Measurements from ENCODE around the gene OR2T8. TPM values are rescaled to one million over a fixed set of nuclear protein-coding genes. Genes with fewer than 3 reads are reported as not detected.

Gene OR2T8
- total and polyA plus RNA-seq, 2 of the 4 experiments (the other 2 are of a cell fraction) = not detected

DNA sequence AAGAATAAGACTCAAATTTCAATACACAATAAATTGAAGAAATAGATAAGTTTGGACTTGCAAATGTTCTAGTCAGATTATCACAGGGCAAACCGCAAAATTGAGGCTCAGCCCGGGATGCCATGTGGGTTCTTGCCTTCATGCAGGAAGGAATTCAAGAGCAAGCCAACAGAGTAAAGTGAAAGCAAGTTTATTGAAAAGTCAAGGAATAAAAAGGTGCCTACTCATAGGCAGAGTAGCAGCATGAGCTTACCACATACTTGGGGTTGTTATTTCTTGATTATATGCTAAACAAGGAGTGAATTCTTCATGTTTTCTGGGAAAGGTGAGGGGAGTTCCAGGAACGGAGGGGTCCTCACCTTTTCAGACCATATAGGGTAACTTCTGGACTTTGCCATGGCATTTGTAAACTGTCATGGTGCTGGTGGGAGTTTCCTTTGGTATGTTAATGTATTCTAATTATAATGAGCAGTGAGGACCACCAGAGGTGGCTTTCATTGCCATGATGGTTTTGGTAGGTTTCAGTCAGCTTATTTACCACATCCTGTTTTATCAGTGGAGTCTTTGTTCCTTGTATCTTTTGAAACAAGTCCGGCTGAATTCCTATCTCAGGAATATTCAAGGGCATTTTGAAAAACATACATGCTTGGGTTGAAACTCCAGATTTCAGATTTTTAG lies 43.0 kb downstream of the OR2T8 start:
- in situ Hi-C loops (cut with MboI; ENCODE audit: low sequenced_read_pairs) = no loop called here
- Histone ChIP-seq H3K4ac (ENCODE audit: low read depth, low read length) (no peak overlapping the region), H3K9me3 (ENCODE audit: control insufficient read depth, insufficient read depth, low read length) (peaks cover 10% of the 10 kb centered on the region; the same call in 1 of the 2 replicates), H3K27me3 (ENCODE audit: control insufficient read depth, insufficient read depth, low read length) (no peaks in the 10 kb centered on the region), H4K91ac (ENCODE audit: insufficient read depth, low read depth, low read length) (no peak overlapping the region), H3K9me1 (ENCODE audit: insufficient read depth, low read length) (no peaks in the 10 kb centered on the region), H2BK120ac (ENCODE audit: low read depth, low read length) (no peak overlapping the region), H4K5ac (ENCODE audit: low read depth, low read length) (no peak overlapping the region), H3K36me3 (ENCODE audit: control insufficient read depth, insufficient read depth, low read length) (no peaks in the 10 kb centered on the region), H3K27ac (ENCODE audit: insufficient read depth, low read length) (no peak overlapping the region), H3K4me2 (ENCODE audit: low read depth, low read length) (no peak overlapping the region), H2BK20ac (ENCODE audit: low read depth, low read length) (no peak overlapping the region), H2BK15ac (ENCODE audit: low read depth, low read length) (no peak overlapping the region), H3K23ac (ENCODE audit: low read depth, low read length) (no peak overlapping the region), H2BK5ac (ENCODE audit: low read depth, low read length, poor library complexity, severe bottlenecking) (no peak overlapping the region), H3K4me1 (ENCODE audit: control insufficient read depth, insufficient read depth, low read length) (no peaks in the 10 kb centered on the region), H3K56ac (ENCODE audit: extremely low read depth, insufficient read depth, low read length) (no peak overlapping the region), H3K79me1 (ENCODE audit: low read depth in 1 of 2, low read length in 2 of 2) (no peaks in the 10 kb centered on the region), H3K4me3 (ENCODE audit: insufficient read depth, low read depth, low read length) (no peak overlapping the region), H4K8ac (ENCODE audit: low read depth in 2 of 2, low read length in 2 of 2) (no peak overlapping the region), H2AK9ac (replicated peaks; ENCODE audit: low read depth, low read length, poor library complexity) (no peak overlapping the region), H4K20me1 (ENCODE audit: insufficient read depth, low read length) (no peaks in the 10 kb centered on the region), H2AFZ (replicated peaks; ENCODE audit: low read length, poor library complexity) (no peak overlapping the region), H3K9ac (ENCODE audit: low read depth, low read length) (no peak overlapping the region), H3K14ac (replicated peaks; ENCODE audit: low read depth, low read length) (no peak overlapping the region), H2AK5ac (ENCODE audit: low read depth, low read length) (no peak overlapping the region), H3K18ac (ENCODE audit: low read depth, low read length) (no peak overlapping the region)
- intact Hi-C loops (cut with micrococcal nuclease) = no loop called here
- DNase-seq = no peak
- no peak for ATAC-seq (ENCODE audit: low read depth)
- CTCF ChIA-PET = no interaction called here
- dilution Hi-C loops (cut with HindIII; ENCODE audit: low sequenced_read_pairs, unreplicated experiment) = no loop called here
- POLR2A ChIA-PET (ENCODE audit: unreplicated experiment) = no interaction called here
- TF ChIP-seq RFX5 (IDR thresholded peaks at IDR 0.05; ENCODE audit: low read depth, low read length) (no peak), BHLHE40 (IDR thresholded peaks at IDR 0.05; ENCODE audit: low read depth, low read length) (no peak), SMC3 (IDR thresholded peaks at IDR 0.05; ENCODE audit: low read depth, low read length) (no peak), MAFK (IDR thresholded peaks at IDR 0.05; ENCODE audit: low read depth, low read length) (no peak), MXI1 (IDR thresholded peaks at IDR 0.05; ENCODE audit: borderline replicate concordance, low read depth, low read length) (no peak), CEBPB (IDR thresholded peaks at IDR 0.05; ENCODE audit: low read depth, low read length) (no peak), RCOR1 (IDR thresholded peaks at IDR 0.05; ENCODE audit: insufficient replicate concordance, low read length) (no peak), FOS (IDR thresholded peaks at IDR 0.05; ENCODE audit: low read depth, low read length) (no peak), CHD1 (IDR thresholded peaks at IDR 0.05; ENCODE audit: low read depth, low read length) (no peak), NFE2L2 (IDR thresholded peaks at IDR 0.05; ENCODE audit: low read depth, low read length) (no peak)
- TF ChIP-seq, protein P1, sequence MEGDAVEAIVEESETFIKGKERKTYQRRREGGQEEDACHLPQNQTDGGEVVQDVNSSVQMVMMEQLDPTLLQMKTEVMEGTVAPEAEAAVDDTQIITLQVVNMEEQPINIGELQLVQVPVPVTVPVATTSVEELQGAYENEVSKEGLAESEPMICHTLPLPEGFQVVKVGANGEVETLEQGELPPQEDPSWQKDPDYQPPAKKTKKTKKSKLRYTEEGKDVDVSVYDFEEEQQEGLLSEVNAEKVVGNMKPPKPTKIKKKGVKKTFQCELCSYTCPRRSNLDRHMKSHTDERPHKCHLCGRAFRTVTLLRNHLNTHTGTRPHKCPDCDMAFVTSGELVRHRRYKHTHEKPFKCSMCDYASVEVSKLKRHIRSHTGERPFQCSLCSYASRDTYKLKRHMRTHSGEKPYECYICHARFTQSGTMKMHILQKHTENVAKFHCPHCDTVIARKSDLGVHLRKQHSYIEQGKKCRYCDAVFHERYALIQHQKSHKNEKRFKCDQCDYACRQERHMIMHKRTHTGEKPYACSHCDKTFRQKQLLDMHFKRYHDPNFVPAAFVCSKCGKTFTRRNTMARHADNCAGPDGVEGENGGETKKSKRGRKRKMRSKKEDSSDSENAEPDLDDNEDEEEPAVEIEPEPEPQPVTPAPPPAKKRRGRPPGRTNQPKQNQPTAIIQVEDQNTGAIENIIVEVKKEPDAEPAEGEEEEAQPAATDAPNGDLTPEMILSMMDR (conservative IDR thresholded peaks at IDR 0.05; ENCODE audit: low read depth, low read length) = no peak
- TF ChIP-seq, protein P2, sequence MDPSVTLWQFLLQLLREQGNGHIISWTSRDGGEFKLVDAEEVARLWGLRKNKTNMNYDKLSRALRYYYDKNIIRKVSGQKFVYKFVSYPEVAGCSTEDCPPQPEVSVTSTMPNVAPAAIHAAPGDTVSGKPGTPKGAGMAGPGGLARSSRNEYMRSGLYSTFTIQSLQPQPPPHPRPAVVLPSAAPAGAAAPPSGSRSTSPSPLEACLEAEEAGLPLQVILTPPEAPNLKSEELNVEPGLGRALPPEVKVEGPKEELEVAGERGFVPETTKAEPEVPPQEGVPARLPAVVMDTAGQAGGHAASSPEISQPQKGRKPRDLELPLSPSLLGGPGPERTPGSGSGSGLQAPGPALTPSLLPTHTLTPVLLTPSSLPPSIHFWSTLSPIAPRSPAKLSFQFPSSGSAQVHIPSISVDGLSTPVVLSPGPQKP (IDR thresholded peaks at IDR 0.05; ENCODE audit: borderline replicate concordance, low read depth, low read length) = no peak
- TF ChIP-seq, protein P3, sequence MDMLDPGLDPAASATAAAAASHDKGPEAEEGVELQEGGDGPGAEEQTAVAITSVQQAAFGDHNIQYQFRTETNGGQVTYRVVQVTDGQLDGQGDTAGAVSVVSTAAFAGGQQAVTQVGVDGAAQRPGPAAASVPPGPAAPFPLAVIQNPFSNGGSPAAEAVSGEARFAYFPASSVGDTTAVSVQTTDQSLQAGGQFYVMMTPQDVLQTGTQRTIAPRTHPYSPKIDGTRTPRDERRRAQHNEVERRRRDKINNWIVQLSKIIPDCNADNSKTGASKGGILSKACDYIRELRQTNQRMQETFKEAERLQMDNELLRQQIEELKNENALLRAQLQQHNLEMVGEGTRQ (IDR thresholded peaks at IDR 0.05; ENCODE audit: low read depth, low read length) = no peak
- BruUV-seq (replicated peaks) = no TSS peak
- 50% methylated on average over 2 of the region's 4 CpGs; no CpG with 5 or more reads in 1 of the 2 experiments for WGBS, 2 experiments (ENCODE audit: extremely low coverage in 2 of 2, insufficient read length in 1 of 2)

Data from IMR-90 (cell line).